GM12878 (cell line): ENCODE results near the gene SPIB. TPM values are rescaled to one million over a fixed set of nuclear protein-coding genes. Genes with fewer than 3 reads are reported as not detected.

Experiments
- ATAC-seq: fragments of 200-7000 bp; cut with Tn5 transposase; 3 replicates; pipeline ENCODE4 v1.9.1; 2020; ENCODE audit warnings: mild to moderate bottlenecking, moderate library complexity
- BruUV-seq: library from RNA; stranded (reverse); fragments of 400-500 nt; replicated peaks from 2 replicates; lab custom pipeline; 2021; lab: Mats Ljungman, UMichigan
- CTCF ChIA-PET: fragments of 300-600 bp; sonication (Branson Sonifier 250); formaldehyde crosslinking; extraction: SDS; loops from one replicate; lab custom pipeline; 2021; ENCODE audit warnings: inconsistent platforms; lab: Yijun Ruan, JAX
- POLR2A ChIA-PET: fragments of 350-600 bp; formaldehyde crosslinking; extraction: SDS; loops from one replicate; lab custom pipeline; 2021; ENCODE audit warnings: inconsistent platforms; lab: Charles Lee
- RAD21 ChIA-PET: fragments of 300-600 bp; sonication (Branson Sonifier 250); formaldehyde crosslinking; loops from one replicate; lab custom pipeline; 2023; ENCODE audit warnings: antibody characterized with exemption; ENCODE audit not compliant: unreplicated experiment; lab: Charles Lee
- SMC1A ChIA-PET: fragments of 300-600 bp; sonication (Branson Sonifier 250); formaldehyde crosslinking; loops from one replicate; lab custom pipeline; 2023; ENCODE audit not compliant: unreplicated experiment, uncharacterized antibody; lab: Charles Lee
- DNase-seq: peaks from one replicate; pipeline ENCODE4 v3.0.0-alpha.2; 2011; ENCODE audit warnings: low read depth, low spot score
- FAIRE-seq: peaks from 3 replicates; lab custom pipeline; 2011; peaks lifted over from hg19 to GRCh38; lab: Jason Lieb, UNC
- H2AFZ ChIP-seq: 2 replicates; pipeline ENCODE4 v1.6.0; 2011; ENCODE audit warnings: low read depth, low read length, control low read depth; ENCODE audit not compliant: control insufficient read depth
- H3K27ac ChIP-seq: 2 replicates; pipeline ENCODE4 v1.5.1; 2011; ENCODE audit warnings: control low read depth; ENCODE audit not compliant: control insufficient read depth, insufficient read depth
- H3K27me3 ChIP-seq, 2 experiments: replicated peaks in 1 of 2; 2 replicates each; pipeline versions ENCODE4 v1.6.0 to v1.6.1; 2011; ENCODE audit warnings: low read length in 1 of 2; ENCODE audit not compliant: control insufficient read depth in 2 of 2, insufficient read depth in 2 of 2
- H3K36me3 ChIP-seq, 2 experiments: 2 replicates each; pipeline ENCODE4 v1.5.1; 2011; ENCODE audit warnings: low read length in 1 of 2; ENCODE audit not compliant: control insufficient read depth in 2 of 2, insufficient read depth in 2 of 2
- H3K4me1 ChIP-seq: 2 replicates; pipeline ENCODE4 v1.6.1; 2011; ENCODE audit warnings: mild to moderate bottlenecking, low read length, moderate library complexity, mixed read lengths; ENCODE audit not compliant: control insufficient read depth, insufficient read depth
- H3K4me2 ChIP-seq: 2 replicates; pipeline ENCODE4 v1.6.0; 2011; ENCODE audit warnings: control low read depth; ENCODE audit not compliant: control insufficient read depth, insufficient read depth
- H3K4me3 ChIP-seq: fragments of 200-600 bp; sonication (generic); 2 replicates; pipeline ENCODE4 v1.5.1; 2016
- H3K79me2 ChIP-seq: 2 replicates; pipeline ENCODE4 v1.6.0; 2011; ENCODE audit warnings: low read length; ENCODE audit not compliant: control insufficient read depth, insufficient read depth
- H3K9ac ChIP-seq: 2 replicates; pipeline ENCODE4 v1.8.0; 2011; ENCODE audit warnings: low read length, control low read depth, mixed read lengths; ENCODE audit not compliant: control insufficient read depth, insufficient read depth
- H3K9me3 ChIP-seq: replicated peaks from 3 replicates; pipeline ENCODE4 v1.5.1; 2011; ENCODE audit warnings: mild to moderate bottlenecking, low read length; ENCODE audit not compliant: control insufficient read depth, insufficient read depth
- H4K20me1 ChIP-seq: 2 replicates; pipeline ENCODE4 v1.6.0; 2011; ENCODE audit not compliant: control insufficient read depth, insufficient read depth
- ASH2L ChIP-seq: fragments of 300-600, 200-600 bp; sonication (generic); IDR thresholded peaks from 2 replicates; pipeline ENCODE4 v1.6.1; 2017; ENCODE audit warnings: low read depth, mild to moderate bottlenecking, borderline replicate concordance
- CEBPB ChIP-seq, 2 experiments: fragments of 150-350 bp in 1 of 2; IDR thresholded peaks; 2 replicates each; pipeline ENCODE4 v1.6.1; 2012 to 2014; ENCODE audit warnings: low read depth in 2 of 2, low read length in 2 of 2, borderline replicate concordance in 1 of 2, inconsistent platforms in 1 of 2
- CHD2 ChIP-seq: IDR thresholded peaks from 2 replicates; pipeline ENCODE4 v1.6.1; 2011; ENCODE audit warnings: low read depth, low read length, improper control_type of control experiment, borderline replicate concordance
- ESRRA ChIP-seq: IDR thresholded peaks from 2 replicates; pipeline ENCODE4 v1.6.1; 2012; ENCODE audit warnings: mild to moderate bottlenecking, low read length, improper control_type of control experiment
- HCFC1 ChIP-seq: fragments of 150-350 bp; IDR thresholded peaks from 2 replicates; pipeline ENCODE4 v1.6.1; 2014; ENCODE audit warnings: low read length
- NBN ChIP-seq: fragments of 450-650 bp; IDR thresholded peaks from 2 replicates; pipeline ENCODE4 v1.6.1; 2016
- PAX5 ChIP-seq: IDR thresholded peaks from 2 replicates; pipeline ENCODE4 v1.6.1; 2011; ENCODE audit warnings: low read depth, low read length, borderline replicate concordance
- POLR2A ChIP-seq: IDR thresholded peaks from 2 replicates; pipeline ENCODE4 v1.6.1; 2011; ENCODE audit warnings: low read depth, mild to moderate bottlenecking, low read length
- USF1 ChIP-seq: IDR thresholded peaks from 2 replicates; pipeline ENCODE4 v1.6.1; 2011; ENCODE audit warnings: borderline replicate concordance, low read depth, mild to moderate bottlenecking, moderate library complexity, mixed read lengths, low read length; ENCODE audit not compliant: insufficient read depth; ENCODE audit errors: extremely low read length
- ZBED1 ChIP-seq: IDR thresholded peaks from 2 replicates; pipeline ENCODE4 v1.6.1; 2016; ENCODE audit warnings: borderline replicate concordance
- WGBS: methylation state at CpG from one replicate; pipeline ENCODE4 v1.1.6; 2016; ENCODE audit warnings: low lambda C conversion rate; ENCODE audit not compliant: insufficient replicate concordance, insufficient coverage; ENCODE audit errors: missing lambda C conversion rate; 5-methylcytosine and 5-hydroxymethylcytosine counted together
- in situ Hi-C: fragments of 300-500 bp; cut with MboI; formaldehyde crosslinking; loops from 9 replicates; pipeline ENCODE4 v1.14.3; 2018; ENCODE audit warnings: mixed read lengths
- intact Hi-C: fragments of 100-400 bp; cut with micrococcal nuclease; formaldehyde crosslinking; loops from one replicate; pipeline ENCODE4 v1.14.2; 2022; ENCODE audit not compliant: unreplicated experiment
- polyA plus RNA-seq, 11 experiments: library from polyadenylated mRNA; depleted of rRNA in 4 of 11; unstranded in 6 of 11; stranded (reverse) in 5 of 11; fragments of >200 nt; fragmentation: Nextera tagmentation in 4 of 11; fragmentation: Illumina TruSeq in 1 of 11; extraction: Ambion mirVana in 4 of 11; extraction: Trizol in 1 of 11; gene quantifications; 1 replicate in 1 of 11; 2 replicates in 10 of 11; pipeline versions ENCODE4 v1.2.1 to v1.2.3, GENCODE V29; 2011 to 2016; ENCODE audit warnings: inconsistent platforms in 2 of 11, missing spikeins in 2 of 11, low read depth in 1 of 11
- total RNA-seq, 4 experiments: library from RNA; depleted of rRNA in 3 of 4; stranded (reverse); fragments of >200 nt in 3 of 4; fragmentation: Illumina TruSeq in 1 of 4; extraction: Trizol in 1 of 4; gene quantifications; 2 replicates each; pipeline versions ENCODE4 v1.2.1 to v1.2.3, GENCODE V29; 2013 to 2021
- TF ChIP-seq, protein P1 (sequence below): fragments of 450-650 bp; conservative IDR thresholded peaks from 2 replicates; pipeline ENCODE4 v1.6.1; 2017; ENCODE audit warnings: mild to moderate bottlenecking, moderate library complexity
- TF ChIP-seq, protein P2 (sequence below): IDR thresholded peaks from 2 replicates; pipeline ENCODE4 v1.6.1; 2012; ENCODE audit warnings: low read depth, low read length, improper control_type of control experiment
- TF ChIP-seq, protein P3 (sequence below): IDR thresholded peaks from 2 replicates; pipeline ENCODE4 v1.6.1; 2012; ENCODE audit warnings: low read depth, low read length, improper control_type of control experiment
- TF ChIP-seq, protein P4 (sequence below): fragments of 450-650 bp; IDR thresholded peaks from 2 replicates; pipeline ENCODE4 v1.6.1; 2017; ENCODE audit warnings: mild to moderate bottlenecking, moderate library complexity

SPIB gene
- total and polyA plus RNA-seq, 10 of the 15 experiments (the other 5 are each of a cell fraction or from before 2014, with no cell fraction given), result 3.5 to 123 (median 56.0) TPM

GRCh38 chr19:50378169-50378862 lies 40.4 kb upstream of the SPIB start (continued):
- TF ChIP-seq NBN (no peak), ZBED1 (no peak), CEBPB (IDR thresholded peaks at IDR 0.05; ENCODE audit: borderline replicate concordance in 1 of 2, low read depth in 2 of 2, low read length in 2 of 2) (no peak)
- TF ChIP-seq, protein P1, sequence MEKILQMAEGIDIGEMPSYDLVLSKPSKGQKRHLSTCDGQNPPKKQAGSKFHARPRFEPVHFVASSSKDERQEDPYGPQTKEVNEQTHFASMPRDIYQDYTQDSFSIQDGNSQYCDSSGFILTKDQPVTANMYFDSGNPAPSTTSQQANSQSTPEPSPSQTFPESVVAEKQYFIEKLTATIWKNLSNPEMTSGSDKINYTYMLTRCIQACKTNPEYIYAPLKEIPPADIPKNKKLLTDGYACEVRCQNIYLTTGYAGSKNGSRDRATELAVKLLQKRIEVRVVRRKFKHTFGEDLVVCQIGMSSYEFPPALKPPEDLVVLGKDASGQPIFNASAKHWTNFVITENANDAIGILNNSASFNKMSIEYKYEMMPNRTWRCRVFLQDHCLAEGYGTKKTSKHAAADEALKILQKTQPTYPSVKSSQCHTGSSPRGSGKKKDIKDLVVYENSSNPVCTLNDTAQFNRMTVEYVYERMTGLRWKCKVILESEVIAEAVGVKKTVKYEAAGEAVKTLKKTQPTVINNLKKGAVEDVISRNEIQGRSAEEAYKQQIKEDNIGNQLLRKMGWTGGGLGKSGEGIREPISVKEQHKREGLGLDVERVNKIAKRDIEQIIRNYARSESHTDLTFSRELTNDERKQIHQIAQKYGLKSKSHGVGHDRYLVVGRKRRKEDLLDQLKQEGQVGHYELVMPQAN, result no peak

DNA sequence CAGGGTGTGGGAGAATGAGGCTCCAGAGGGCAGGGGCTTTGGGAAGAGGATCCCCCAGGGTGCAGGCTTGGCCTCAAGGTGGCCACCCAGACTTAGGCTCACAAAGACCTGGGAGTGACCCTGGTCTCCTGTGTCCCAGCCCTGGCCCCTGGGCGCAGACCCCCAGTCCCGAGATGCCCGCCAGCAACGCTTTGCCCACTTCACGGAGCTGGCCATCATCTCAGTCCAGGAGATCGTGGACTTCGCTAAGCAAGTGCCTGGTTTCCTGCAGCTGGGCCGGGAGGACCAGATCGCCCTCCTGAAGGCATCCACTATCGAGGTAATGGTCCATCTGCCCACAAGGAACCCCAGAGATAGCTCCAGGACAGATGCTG lies 39.9 kb upstream of the SPIB start:
- peaks cover 5 to 16% of the 10 kb centered on the region in 2 experiments; a peak in 3 of 4 replicates for H3K36me3 ChIP-seq
- FAIRE-seq (no peak), ATAC-seq (no peak), DNase-seq (no peak)
- no peak overlapping the region for H2AFZ ChIP-seq
- H3K9ac ChIP-seq, result no peak overlapping the region
- no peak overlapping the region for H3K4me2 ChIP-seq
- intact Hi-C loops (no loop called here), in situ Hi-C loops (no loop called here)
- no TSS peak for BruUV-seq
- H3K27me3 ChIP-seq, result no peaks in the 10 kb centered on the region
- peaks cover 5% of the 10 kb centered on the region for H3K79me2 ChIP-seq
- RAD21 ChIA-PET, result interaction anchor here (0.7 kb wide), 1 partner anchor 82 kb away, joined by 3 read pairs; no protein-coding TSS in a partner anchor
- peaks cover 7% of the 10 kb centered on the region; the same call in 1 of the 2 replicates for H3K4me1 ChIP-seq
- WGBS, result 98% methylated on average over 10 of the region's 10 CpGs
- H3K4me3 ChIP-seq, result no peak overlapping the region
- SMC1A ChIA-PET, result interaction anchor here (1.0 kb wide), 1 partner anchor 52 kb away, joined by 3 read pairs; no protein-coding TSS in a partner anchor
- H3K27ac ChIP-seq, result no peak overlapping the region
- no peaks in the 10 kb centered on the region for H4K20me1 ChIP-seq
- POLR2A ChIA-PET, result interaction anchor here (0.6 kb wide), 1 partner anchor 14 kb away, joined by 3 read pairs; no protein-coding TSS in a partner anchor
- H3K9me3 ChIP-seq, result no peaks in the 10 kb centered on the region
- CTCF ChIA-PET, result interaction anchor here (0.8 kb wide), 1 partner anchor 82 kb away, joined by 3 read pairs; no protein-coding TSS in a partner anchor
- TF ChIP-seq, protein P2, sequence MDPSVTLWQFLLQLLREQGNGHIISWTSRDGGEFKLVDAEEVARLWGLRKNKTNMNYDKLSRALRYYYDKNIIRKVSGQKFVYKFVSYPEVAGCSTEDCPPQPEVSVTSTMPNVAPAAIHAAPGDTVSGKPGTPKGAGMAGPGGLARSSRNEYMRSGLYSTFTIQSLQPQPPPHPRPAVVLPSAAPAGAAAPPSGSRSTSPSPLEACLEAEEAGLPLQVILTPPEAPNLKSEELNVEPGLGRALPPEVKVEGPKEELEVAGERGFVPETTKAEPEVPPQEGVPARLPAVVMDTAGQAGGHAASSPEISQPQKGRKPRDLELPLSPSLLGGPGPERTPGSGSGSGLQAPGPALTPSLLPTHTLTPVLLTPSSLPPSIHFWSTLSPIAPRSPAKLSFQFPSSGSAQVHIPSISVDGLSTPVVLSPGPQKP, result no peak
- TF ChIP-seq, protein P3, sequence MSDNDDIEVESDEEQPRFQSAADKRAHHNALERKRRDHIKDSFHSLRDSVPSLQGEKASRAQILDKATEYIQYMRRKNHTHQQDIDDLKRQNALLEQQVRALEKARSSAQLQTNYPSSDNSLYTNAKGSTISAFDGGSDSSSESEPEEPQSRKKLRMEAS, result no peak
- no peak for TF ChIP-seq HCFC1
- no peak for TF ChIP-seq PAX5
- no peak for TF ChIP-seq CHD2
- TF ChIP-seq ASH2L, result no peak
- TF ChIP-seq ESRRA, result no peak
- no peak for TF ChIP-seq POLR2A
- TF ChIP-seq, protein P4, sequence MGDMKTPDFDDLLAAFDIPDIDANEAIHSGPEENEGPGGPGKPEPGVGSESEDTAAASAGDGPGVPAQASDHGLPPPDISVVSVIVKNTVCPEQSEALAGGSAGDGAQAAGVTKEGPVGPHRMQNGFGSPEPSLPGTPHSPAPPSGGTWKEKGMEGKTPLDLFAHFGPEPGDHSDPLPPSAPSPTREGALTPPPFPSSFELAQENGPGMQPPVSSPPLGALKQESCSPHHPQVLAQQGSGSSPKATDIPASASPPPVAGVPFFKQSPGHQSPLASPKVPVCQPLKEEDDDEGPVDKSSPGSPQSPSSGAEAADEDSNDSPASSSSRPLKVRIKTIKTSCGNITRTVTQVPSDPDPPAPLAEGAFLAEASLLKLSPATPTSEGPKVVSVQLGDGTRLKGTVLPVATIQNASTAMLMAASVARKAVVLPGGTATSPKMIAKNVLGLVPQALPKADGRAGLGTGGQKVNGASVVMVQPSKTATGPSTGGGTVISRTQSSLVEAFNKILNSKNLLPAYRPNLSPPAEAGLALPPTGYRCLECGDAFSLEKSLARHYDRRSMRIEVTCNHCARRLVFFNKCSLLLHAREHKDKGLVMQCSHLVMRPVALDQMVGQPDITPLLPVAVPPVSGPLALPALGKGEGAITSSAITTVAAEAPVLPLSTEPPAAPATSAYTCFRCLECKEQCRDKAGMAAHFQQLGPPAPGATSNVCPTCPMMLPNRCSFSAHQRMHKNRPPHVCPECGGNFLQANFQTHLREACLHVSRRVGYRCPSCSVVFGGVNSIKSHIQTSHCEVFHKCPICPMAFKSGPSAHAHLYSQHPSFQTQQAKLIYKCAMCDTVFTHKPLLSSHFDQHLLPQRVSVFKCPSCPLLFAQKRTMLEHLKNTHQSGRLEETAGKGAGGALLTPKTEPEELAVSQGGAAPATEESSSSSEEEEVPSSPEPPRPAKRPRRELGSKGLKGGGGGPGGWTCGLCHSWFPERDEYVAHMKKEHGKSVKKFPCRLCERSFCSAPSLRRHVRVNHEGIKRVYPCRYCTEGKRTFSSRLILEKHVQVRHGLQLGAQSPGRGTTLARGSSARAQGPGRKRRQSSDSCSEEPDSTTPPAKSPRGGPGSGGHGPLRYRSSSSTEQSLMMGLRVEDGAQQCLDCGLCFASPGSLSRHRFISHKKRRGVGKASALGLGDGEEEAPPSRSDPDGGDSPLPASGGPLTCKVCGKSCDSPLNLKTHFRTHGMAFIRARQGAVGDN, result no peak
- TF ChIP-seq USF1, result no peak
